OCI-LY1 (cell line): ENCODE results near the gene LEFTY1.
"Not testable (repeated sequence)": the region's sequence is repeated elsewhere in the genome, so short reads cannot be mapped to it uniquely, and the experiment has no call there.

Experiments used
- H2AFZ ChIP-seq: fragments of 200-600 bp; sonication (generic), shearing (Covaris generic); 2 replicates; pipeline ENCODE4 v1.6.0; 2014; ENCODE audit warnings: antibody characterized with exemption, mild to moderate bottlenecking, low read length
- H3F3A ChIP-seq: fragments of 200-600 bp; sonication (generic), shearing (Covaris generic); 2 replicates; pipeline ENCODE4 v1.6.0; 2014; ENCODE audit warnings: mild to moderate bottlenecking, antibody characterized with exemption, low read length, moderate library complexity; ENCODE audit not compliant: insufficient read depth
- H3K27ac ChIP-seq: fragments of 200-600 bp; sonication (generic); 2 replicates; pipeline ENCODE4 v1.5.1; 2014; ENCODE audit warnings: low read length, mixed run types, mild to moderate bottlenecking, low read depth; ENCODE audit not compliant: poor library complexity, severe bottlenecking
- H3K27me3 ChIP-seq: fragments of 200-600 bp; sonication (generic); 2 replicates; pipeline ENCODE4 v1.6.0; 2014; ENCODE audit warnings: antibody characterized with exemption, mild to moderate bottlenecking, low read length, moderate library complexity; ENCODE audit not compliant: insufficient read depth
- H3K36me3 ChIP-seq: fragments of 200-600 bp; sonication (generic); 2 replicates; pipeline ENCODE4 v1.6.1; 2014; ENCODE audit warnings: mild to moderate bottlenecking, antibody characterized with exemption, low read length, moderate library complexity, mixed read lengths; ENCODE audit not compliant: insufficient read depth
- H3K4me1 ChIP-seq: fragments of 200-600 bp; sonication (generic); 2 replicates; pipeline ENCODE4 v1.5.1; 2014; ENCODE audit warnings: mild to moderate bottlenecking, low read length, moderate library complexity; ENCODE audit not compliant: insufficient read depth, severe bottlenecking
- H3K4me2 ChIP-seq: fragments of 200-600 bp; sonication (generic), shearing (Covaris generic); 2 replicates; pipeline ENCODE4 v1.6.1; 2014; ENCODE audit warnings: low read length
- H3K4me3 ChIP-seq: fragments of 200-600 bp; sonication (generic); 2 replicates; pipeline ENCODE4 v1.5.1; 2014; ENCODE audit warnings: low read length, low read depth, mild to moderate bottlenecking, mixed read lengths; ENCODE audit not compliant: poor library complexity, severe bottlenecking
- H3K79me2 ChIP-seq: fragments of 200-600 bp; shearing (Covaris generic); 2 replicates; pipeline ENCODE4 v1.6.1; 2016; ENCODE audit warnings: mixed run types, low read length, mixed read lengths; ENCODE audit not compliant: insufficient read depth
- H3K9ac ChIP-seq: fragments of 200-600 bp; sonication (generic), shearing (Covaris generic); 2 replicates; pipeline ENCODE4 v1.6.1; 2014; ENCODE audit warnings: mild to moderate bottlenecking, low read length, mixed read lengths
- H3K9me2 ChIP-seq: fragments of 200-600 bp; sonication (generic), shearing (Covaris generic); 2 replicates; pipeline ENCODE4 v1.6.1; 2014; ENCODE audit warnings: low read depth, mild to moderate bottlenecking, low read length, mixed read lengths
- H3K9me3 ChIP-seq: fragments of 200-600 bp; shearing (Covaris generic); 2 replicates; pipeline ENCODE4 v1.6.1; 2014; ENCODE audit warnings: low read length, mixed read lengths
- H4K20me1 ChIP-seq: fragments of 200-600 bp; sonication (generic), shearing (Covaris generic); 2 replicates; pipeline ENCODE4 v1.6.0; 2016; ENCODE audit warnings: mild to moderate bottlenecking, low read length; ENCODE audit not compliant: insufficient read depth
- EZH2 ChIP-seq: fragments of 200-600 bp; sonication (generic), shearing (Covaris generic); IDR thresholded peaks from 2 replicates; pipeline ENCODE4 v1.8.0; 2017; ENCODE audit warnings: borderline replicate concordance, mixed run types, mild to moderate bottlenecking, antibody characterized with exemption, low read length, moderate library complexity, mixed read lengths
- TF ChIP-seq, protein P1 (sequence below): fragments of 200-600 bp; sonication (generic), shearing (Covaris generic); IDR thresholded peaks from 2 replicates; pipeline ENCODE4 v1.5.1; 2017; ENCODE audit warnings: mild to moderate bottlenecking, antibody characterized with exemption, low read length, moderate library complexity, mixed read lengths

Gene LEFTY1

DNA sequence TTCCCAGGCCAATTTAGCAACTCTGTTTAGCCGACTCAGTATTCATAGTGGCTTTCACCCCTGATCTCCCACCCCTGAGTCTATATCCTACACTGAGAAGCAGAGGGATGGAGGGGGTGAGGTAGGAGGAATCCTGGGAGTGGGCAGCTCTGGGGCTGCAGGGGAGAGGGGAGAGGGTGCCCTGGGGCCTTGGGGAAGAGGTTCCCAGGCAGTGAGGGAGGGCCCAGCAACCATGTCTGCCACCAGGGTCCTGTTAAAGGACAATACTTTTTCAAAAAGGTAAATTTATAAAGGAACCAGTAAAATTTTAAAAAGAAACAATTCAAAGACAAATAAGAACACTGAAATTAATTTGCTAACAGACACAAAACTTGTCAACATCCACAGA lies 48.7 kb downstream of the LEFTY1 start:
- H3K9ac ChIP-seq = no peak overlapping the region
- no peak overlapping the region for H2AFZ ChIP-seq
- H3K4me2 ChIP-seq = no peak overlapping the region
- H3K36me3 ChIP-seq = no peaks in the 10 kb centered on the region
- H4K20me1 ChIP-seq = no peaks in the 10 kb centered on the region
- no peak for TF ChIP-seq EZH2
- TF ChIP-seq, protein P1, sequence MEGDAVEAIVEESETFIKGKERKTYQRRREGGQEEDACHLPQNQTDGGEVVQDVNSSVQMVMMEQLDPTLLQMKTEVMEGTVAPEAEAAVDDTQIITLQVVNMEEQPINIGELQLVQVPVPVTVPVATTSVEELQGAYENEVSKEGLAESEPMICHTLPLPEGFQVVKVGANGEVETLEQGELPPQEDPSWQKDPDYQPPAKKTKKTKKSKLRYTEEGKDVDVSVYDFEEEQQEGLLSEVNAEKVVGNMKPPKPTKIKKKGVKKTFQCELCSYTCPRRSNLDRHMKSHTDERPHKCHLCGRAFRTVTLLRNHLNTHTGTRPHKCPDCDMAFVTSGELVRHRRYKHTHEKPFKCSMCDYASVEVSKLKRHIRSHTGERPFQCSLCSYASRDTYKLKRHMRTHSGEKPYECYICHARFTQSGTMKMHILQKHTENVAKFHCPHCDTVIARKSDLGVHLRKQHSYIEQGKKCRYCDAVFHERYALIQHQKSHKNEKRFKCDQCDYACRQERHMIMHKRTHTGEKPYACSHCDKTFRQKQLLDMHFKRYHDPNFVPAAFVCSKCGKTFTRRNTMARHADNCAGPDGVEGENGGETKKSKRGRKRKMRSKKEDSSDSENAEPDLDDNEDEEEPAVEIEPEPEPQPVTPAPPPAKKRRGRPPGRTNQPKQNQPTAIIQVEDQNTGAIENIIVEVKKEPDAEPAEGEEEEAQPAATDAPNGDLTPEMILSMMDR = no peak
- no peak overlapping the region for H3K4me3 ChIP-seq
- no peak overlapping the region for H3K27ac ChIP-seq
- H3K79me2 ChIP-seq = no peaks in the 10 kb centered on the region
- H3K4me1 ChIP-seq = no peaks in the 10 kb centered on the region
- no peaks in the 10 kb centered on the region for H3K9me3 ChIP-seq
- H3K27me3 ChIP-seq = no peaks in the 10 kb centered on the region
- no peaks in the 10 kb centered on the region for H3F3A ChIP-seq
- H3K9me2 ChIP-seq = no peaks in the 10 kb centered on the region

DNA sequence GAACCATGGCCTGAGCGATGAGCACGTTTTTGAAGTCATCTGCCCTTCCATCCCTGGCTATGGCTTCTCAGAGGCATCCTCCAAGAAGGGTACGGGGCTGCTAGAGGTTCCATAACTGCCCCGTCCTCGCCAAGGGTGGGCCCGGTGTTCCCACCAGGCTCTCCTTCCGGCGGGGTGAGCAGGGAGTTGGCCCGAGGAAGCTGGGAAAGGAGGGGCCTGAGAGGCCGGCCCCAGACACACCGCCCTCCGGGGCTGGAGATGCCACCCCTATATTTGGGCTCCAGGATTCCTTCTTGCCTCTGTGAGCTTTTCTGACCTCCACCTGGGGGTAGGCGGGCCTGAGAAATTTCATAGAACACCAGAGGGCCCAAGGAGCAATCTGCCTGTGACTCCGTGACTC lies 50.2 kb downstream of the LEFTY1 start:
- Histone ChIP-seq H3K27ac (no peak overlapping the region), H3K79me2 (no peaks in the 10 kb centered on the region), H3K4me3 (no peak overlapping the region), H3K4me1 (no peaks in the 10 kb centered on the region), H3K27me3 (no peaks in the 10 kb centered on the region), H2AFZ (no peak overlapping the region), H4K20me1 (no peaks in the 10 kb centered on the region), H3F3A (no peaks in the 10 kb centered on the region), H3K4me2 (no peak overlapping the region), H3K36me3 (no peaks in the 10 kb centered on the region), H3K9me2 (no peaks in the 10 kb centered on the region), H3K9me3 (no peaks in the 10 kb centered on the region), H3K9ac (no peak overlapping the region)
- TF ChIP-seq, protein P1 = no peak
- TF ChIP-seq EZH2 = no peak

DNA sequence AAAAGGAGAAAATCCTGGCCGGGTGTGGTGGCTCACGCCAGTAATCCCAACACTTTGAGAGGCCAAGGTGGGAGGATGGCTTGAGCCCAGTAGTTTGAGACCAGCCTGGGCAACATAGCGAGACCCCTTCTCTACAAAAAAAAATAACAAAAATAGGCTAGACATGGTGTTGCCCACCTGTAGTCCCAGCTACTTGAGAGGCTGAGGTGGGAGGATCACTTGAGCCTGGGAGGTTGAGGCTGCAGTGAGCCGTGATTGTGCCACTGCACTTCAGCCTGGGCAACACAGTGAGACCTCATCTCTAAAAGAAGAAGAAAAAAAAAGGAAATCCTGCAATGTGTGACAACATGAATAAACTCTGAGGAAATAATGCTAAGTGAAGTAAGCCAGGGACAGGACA lies 52.6 kb downstream of the LEFTY1 start:
- H3K27me3 ChIP-seq, H2AFZ ChIP-seq, H3K4me1 ChIP-seq, H3K79me2 ChIP-seq, H4K20me1 ChIP-seq, H3K9me3 ChIP-seq, H3K4me3 ChIP-seq, H3F3A ChIP-seq, H3K9ac ChIP-seq, H3K36me3 ChIP-seq, H3K9me2 ChIP-seq, H3K27ac ChIP-seq, H3K4me2 ChIP-seq: not testable (repeated sequence)
